AG04449 (cell line): ENCODE data around the gene PKN2.
"Not testable (repeated sequence)": the region's sequence is repeated elsewhere in the genome, so short reads cannot be mapped to it uniquely, and the experiment has no call there.

Experiments
- CTCF ChIA-PET: fragments of 350-600 bp; formaldehyde crosslinking; extraction: SDS; loops from one replicate; lab custom pipeline; 2021; ENCODE audit warnings: antibody characterized with exemption; lab: Yijun Ruan, JAX
- POLR2A ChIA-PET: fragments of 400-600, 350-600 bp; formaldehyde crosslinking; extraction: SDS; loops from one replicate; lab custom pipeline; 2020; ENCODE audit warnings: antibody characterized with exemption, inconsistent platforms; lab: Yijun Ruan, JAX
- DNase-seq: peaks from one replicate; pipeline ENCODE4 v3.0.0-alpha.2; 2010; ENCODE audit warnings: low read depth, low spot score
- H3K4me3 ChIP-seq: 2 replicates; pipeline ENCODE4 v1.5.1; 2011; ENCODE audit warnings: low read depth, mild to moderate bottlenecking, control low read depth, low read length
- CTCF ChIP-seq: IDR thresholded peaks from one replicate; pipeline ENCODE4 v1.5.1; 2011; ENCODE audit warnings: mild to moderate bottlenecking, moderate library complexity, low read length, control low read depth, inconsistent platforms; ENCODE audit not compliant: insufficient read depth; ENCODE audit errors: missing control alignments

PKN2 gene

DNA sequence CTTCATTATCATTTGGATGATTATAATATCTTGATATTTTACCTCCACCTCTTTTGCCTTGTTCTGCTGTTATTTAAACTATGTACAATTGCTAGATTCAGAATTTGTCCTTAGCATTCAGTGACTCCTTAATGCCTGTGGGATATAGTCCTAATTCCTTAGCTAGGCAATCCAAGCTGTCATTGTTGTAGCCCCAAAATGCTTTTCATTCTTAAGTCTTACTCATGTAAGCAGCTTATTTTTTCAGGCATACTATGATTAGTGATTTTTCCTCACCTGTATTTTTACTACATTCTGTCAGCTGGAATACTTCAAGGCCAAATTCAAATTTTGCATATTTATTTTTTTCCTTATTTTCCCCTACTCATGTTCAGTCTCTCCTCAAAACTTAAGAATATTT is 13.4 kb downstream of the PKN2 start:
- POLR2A ChIA-PET, result no interaction called here
- TF ChIP-seq CTCF, result no peak
- no peak overlapping the region for H3K4me3 ChIP-seq
- CTCF ChIA-PET, result interaction anchor here (0.7 to 3.6 kb wide), 2 partner anchors 12 to 37 kb away, joined by 3 to 25 read pairs; partner anchors contain the start of gene PKN2
- no peak for DNase-seq

DNA sequence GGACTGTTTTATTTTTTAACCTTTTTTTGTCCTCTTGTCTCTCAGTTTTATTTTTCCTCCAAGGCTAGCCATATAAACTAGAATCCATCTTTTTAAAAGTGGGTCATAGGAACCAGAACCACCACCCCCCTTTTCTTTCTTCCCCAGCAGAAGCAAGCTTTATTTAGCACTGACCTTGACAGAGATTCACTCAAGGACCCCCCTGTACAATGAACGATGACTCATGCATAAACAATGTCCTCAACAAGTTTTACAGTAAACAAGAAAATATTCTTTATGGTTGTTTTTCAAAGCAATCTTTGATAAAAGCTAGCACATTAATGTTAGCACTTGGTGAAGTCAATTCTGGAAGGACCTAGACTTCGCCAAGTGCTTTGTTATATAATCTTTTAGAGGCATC is 14.1 kb downstream of the PKN2 start:
- H3K4me3 ChIP-seq, result no peak overlapping the region
- ChIA-PET POLR2A (no interaction called here), CTCF (interaction anchor here (0.7 to 3.6 kb wide), 2 partner anchors 13 to 36 kb away, joined by 3 to 25 read pairs; partner anchors contain the start of gene PKN2)
- DNase-seq, result no peak
- TF ChIP-seq CTCF, result no peak

- POLR2A ChIA-PET, result no interaction called here
- DNase-seq, result no peak
- H3K4me3 ChIP-seq, result no peak overlapping the region
- CTCF ChIA-PET, result interaction anchor here (3.6 kb wide), 1 partner anchor 13 kb away, joined by 25 read pairs; the partner anchor contains the start of gene PKN2
- no peak for TF ChIP-seq CTCF
Observed at GRCh38 chr1:88698764-88699163, 14.7 kb downstream of the PKN2 start.

DNA sequence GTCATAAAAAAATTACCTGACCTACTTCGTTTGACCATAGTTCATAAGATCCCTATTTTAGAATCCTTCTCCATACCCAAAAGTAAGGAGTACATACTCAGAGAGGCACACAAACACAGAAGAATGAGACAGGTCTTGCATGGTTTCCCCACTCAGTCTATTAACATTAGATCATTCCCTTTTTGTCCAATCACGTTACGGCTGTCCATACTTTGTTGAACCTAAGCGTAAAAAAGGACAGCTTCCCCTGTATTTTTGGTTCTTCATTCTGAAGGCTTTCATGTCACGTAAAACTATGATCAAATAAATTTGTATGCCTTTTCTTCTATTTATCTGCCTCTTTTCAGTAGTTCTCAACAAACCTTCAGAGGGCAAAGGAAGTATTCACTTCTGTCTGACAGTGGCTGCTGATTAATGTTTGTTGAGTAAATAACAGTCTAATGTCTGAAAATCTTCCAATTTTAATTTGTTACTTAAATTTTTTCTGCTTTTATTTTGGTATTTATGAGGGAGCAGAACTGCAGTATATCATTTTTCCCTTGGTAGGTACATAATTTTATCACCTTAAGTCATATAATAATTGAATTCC is 16.4 kb downstream of the PKN2 start:
- ChIA-PET CTCF (interaction anchor here (1.2 kb wide), 1 partner anchor 15 kb away, joined by 3 read pairs; no protein-coding TSS in a partner anchor), POLR2A (no interaction called here)
- no peak for DNase-seq
- no peak for TF ChIP-seq CTCF
- no peak overlapping the region for H3K4me3 ChIP-seq

DNA sequence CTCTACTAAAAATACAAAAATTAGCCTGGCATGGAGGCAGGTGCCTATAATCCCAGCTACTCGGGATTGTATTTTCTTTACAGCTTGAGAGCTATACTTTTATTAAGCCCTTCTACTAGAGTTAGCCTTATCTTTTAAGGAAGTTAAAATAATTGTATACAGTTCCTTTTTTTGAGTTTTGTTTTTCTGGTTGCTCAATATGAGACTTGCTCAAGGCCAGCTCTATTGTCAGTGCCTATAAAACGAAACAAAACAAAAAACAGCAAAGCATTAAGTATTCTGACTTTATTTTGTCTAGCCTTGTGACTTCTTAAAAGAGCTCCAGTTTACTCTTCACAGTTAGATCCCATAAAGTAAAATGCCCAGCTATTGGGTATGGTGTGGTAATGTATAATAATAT is 17.2 kb downstream of the PKN2 start:
- CTCF ChIA-PET, result interaction anchor here (1.1 to 1.2 kb wide), 2 partner anchors 16 to 35 kb away, joined by 3 read pairs; no protein-coding TSS in a partner anchor
- no peak for TF ChIP-seq CTCF
- H3K4me3 ChIP-seq, result no peak overlapping the region
- POLR2A ChIA-PET, result no interaction called here
- no peak for DNase-seq

- POLR2A ChIA-PET, DNase-seq, H3K4me3 ChIP-seq: not testable (repeated sequence)
- CTCF ChIA-PET, result interaction anchor here (1.1 to 1.2 kb wide), 2 partner anchors 17 to 34 kb away, joined by 3 read pairs; no protein-coding TSS in a partner anchor
Observed at GRCh38 chr1:88701793-88702192, 17.7 kb downstream of the PKN2 start.

DNA sequence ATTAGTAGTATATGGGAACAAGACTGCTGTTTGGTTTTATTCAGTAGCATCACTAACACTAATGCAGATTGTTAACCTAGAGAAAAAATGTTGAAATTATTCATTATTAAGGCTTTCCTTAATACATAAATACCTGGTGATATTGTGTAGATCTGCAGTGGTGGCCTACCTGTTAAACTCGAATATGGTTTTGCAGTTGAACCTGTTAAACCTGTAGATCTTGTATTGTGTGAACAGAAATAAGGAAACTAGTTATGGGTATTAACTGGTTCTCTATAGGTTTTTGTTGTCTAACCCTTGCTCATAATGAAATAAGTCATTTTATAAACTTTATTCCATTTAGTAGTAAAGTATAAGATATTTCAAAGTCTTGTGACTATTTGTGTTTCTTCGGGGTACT is 23.9 kb downstream of the PKN2 start:
- POLR2A ChIA-PET, result no interaction called here
- DNase-seq, result no peak
- TF ChIP-seq CTCF, result no peak

GRCh38 chr1:88712907-88713306 is 28.8 kb downstream of the PKN2 start:
- POLR2A ChIA-PET, H3K4me3 ChIP-seq, DNase-seq, CTCF ChIA-PET: not testable (repeated sequence)

More for the DNA sequence above, 23.9 kb downstream of the PKN2 start:
- no peak overlapping the region for H3K4me3 ChIP-seq
- CTCF ChIA-PET, result no interaction called here

GRCh38 chr1:88716571-88716970 is 32.5 kb downstream of the PKN2 start:
- H3K4me3 ChIP-seq, POLR2A ChIA-PET, DNase-seq: not testable (repeated sequence)
- CTCF ChIA-PET, result interaction anchor here (0.7 kb wide), 1 partner anchor 1297 kb away, joined by 3 read pairs; no protein-coding TSS in a partner anchor
